ENCODE data around the gene SPOCK1.
"Not testable (repeated sequence)": the region's sequence is repeated elsewhere in the genome, so short reads cannot be mapped to it uniquely, and the experiment has no call there.

Gene SPOCK1

DNA sequence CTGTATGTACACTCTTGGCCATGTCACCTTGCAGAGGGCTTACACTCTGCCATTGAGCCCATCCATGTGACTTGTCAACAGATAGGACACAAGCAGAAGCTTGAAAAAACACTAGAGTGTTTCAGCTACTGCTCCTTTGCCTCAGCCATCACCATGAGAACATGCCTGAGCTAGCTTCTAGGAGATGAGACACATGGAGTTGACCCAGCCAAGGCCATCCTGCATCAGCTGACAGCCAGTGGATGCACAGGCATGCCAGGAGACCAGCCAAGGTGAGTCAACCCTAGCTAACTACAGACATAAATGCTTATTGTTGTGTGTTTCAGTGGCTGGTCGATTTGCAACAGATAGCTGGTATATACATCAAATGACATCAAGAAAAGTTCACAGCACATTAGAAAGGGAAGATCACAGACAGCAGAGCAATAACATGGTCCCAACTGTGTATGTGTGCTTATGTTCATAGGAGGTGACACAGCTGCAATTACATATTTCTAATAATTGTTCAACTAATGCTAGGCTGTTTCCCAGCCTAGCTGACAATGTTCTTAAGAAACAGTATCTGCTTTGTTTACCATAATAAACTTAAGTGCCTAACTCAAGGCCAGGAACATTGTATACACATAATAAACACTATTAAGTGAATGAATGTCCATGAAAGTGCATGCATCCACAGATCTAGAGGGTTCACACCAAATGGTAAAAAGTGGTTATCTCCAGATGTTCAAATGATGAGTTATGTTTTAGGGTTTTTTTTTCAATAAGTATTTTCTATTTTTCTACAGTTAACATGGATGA is 105.7 kb downstream of the SPOCK1 start:
- no peak for DNase-seq

GRCh38 chr5:137392261-137392660 is 106.9 kb downstream of the SPOCK1 start:
- DNase-seq, result no peak

DNA sequence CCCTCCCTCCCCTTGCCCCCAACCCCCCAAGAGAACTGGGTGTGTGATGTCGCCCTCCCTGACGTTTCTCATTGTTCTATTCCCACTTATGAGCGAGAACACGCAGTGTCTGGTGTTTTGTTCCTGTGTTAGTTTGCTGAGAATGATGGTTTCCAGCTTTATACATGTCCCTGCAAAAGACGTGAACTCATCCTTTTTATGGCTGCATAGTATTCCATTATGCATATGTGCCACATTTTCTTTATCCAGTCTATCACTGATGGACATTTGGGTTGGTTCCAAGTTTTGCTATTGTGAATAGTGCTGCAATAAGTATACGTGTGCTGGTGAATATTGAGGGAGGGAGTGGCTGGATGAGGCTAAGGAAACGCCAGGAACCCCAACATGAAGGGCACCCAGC is 108.1 kb downstream of the SPOCK1 start:
- not testable (repeated sequence) for DNase-seq

- no peak for DNase-seq
These were observed 110.1 kb downstream of the SPOCK1 start for GRCh38 chr5:137389042-137389441.

GRCh38 chr5:137385064-137385463 is 114.1 kb downstream of the SPOCK1 start:
- no peak for DNase-seq

GRCh38 chr5:137383909-137384308 is 115.2 kb downstream of the SPOCK1 start:
- DNase-seq, result no peak

DNA sequence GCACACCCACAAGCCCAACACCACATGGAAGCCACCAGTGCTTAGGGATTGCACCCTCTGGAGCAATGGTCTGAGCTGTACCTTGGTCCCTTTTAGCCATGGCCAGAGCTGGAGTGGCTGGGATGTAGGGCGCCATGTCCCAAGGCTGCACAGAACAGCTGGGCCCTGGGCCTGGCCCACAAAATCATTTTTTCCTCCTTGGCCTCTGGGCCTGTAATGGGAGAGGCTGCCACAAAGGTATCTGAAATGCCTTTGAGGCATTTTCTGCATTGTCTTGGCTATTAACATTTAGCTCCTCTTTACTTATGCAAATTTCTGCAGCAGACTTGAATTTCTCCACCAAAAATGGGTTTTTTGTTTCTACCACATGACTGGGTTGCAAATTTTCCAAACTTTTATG is 117.6 kb downstream of the SPOCK1 start:
- no peak for DNase-seq

DNA sequence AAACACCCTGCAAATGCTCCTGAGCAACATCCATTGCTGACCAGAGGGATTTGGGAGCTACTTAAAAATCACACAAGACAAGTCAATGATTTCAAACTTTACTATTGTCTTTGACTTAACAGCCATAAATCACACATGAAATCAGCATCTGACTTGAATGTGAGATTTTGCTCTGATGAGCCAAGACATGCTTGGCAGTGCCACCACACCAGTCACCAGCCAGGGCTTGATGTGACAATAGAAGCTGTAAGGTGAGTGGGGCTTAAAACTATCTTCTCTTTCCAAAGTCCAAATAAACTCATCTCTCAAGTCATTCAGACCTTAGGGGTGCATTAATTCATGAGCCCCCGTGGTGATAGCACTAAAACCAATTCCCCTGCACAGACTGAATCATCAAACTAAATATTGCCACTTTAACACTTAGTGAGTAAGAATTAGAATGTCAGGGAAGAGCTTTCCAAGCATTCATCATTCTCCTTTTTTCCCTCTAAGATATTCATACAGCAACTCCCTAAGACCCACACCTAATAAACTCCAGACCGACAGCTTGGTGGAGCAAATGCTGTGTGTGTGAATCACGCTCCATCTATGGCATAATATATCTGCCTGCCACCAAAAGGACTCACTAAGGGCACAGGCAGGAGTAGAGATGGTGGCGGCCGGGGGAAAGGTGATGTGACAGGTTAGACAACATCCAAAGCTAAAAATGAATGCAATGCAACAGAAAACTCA is 119.4 kb downstream of the SPOCK1 start:
- DNase-seq, result no peak

DNA sequence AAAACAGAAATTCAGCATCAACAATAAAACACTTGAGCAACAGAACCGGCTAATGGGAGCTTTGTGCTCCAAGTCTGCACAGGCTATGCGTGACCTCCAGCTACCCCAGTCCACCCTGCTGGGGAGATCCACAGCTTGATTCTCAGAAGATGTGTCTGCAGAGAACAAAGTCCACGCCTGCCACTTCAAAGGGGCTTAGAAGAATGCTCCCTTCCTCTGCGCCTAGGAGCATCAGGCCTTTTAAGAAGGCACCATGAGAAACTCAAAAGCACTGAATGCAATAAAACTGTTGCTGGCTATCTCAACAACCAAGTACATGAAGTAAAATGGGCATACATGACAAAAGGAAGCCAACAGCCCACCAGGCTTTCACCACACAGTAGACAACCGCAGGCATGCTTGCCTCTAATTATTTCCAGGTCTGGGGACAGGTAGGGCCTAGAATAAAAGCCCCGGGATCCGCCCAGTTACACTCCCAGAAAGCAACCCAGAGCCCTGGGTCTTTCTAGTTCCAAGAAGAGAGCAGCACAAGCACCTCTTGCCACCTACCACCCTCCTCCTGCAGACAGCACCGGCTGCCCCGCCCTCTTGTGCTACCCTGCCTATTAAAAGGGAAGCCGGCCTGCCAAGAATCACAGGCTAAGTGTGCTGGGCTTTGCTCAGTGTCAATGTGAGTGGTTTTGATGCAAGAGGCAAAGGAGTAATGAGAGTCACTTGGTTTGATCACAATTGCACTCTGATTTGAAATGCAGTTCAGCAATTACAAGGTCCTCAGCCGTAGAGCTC is 123.2 kb downstream of the SPOCK1 start:
- DNase-seq, result no peak

- no peak for DNase-seq
These were observed 124.9 kb downstream of the SPOCK1 start for GRCh38 chr5:137374110-137374714.

DNA sequence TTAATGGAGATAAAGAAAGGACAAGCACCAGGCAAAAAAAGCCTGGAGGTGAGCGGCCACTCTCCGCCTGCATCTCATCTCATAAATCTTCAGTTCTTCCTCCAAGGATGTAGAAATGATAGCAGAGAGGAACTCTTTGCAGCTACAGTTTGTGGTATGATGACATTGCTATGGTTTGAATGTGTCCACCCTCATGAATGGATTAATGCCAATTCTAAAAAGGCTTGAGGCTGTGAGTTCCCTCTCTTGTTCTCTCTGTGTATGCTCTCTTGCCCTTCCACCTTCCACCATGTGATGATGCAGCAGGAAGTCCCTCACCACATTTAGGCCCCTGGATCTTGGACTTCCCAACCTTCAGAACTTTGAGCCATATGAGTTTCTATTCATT is 126.4 kb downstream of the SPOCK1 start:
- no peak for DNase-seq

DNA sequence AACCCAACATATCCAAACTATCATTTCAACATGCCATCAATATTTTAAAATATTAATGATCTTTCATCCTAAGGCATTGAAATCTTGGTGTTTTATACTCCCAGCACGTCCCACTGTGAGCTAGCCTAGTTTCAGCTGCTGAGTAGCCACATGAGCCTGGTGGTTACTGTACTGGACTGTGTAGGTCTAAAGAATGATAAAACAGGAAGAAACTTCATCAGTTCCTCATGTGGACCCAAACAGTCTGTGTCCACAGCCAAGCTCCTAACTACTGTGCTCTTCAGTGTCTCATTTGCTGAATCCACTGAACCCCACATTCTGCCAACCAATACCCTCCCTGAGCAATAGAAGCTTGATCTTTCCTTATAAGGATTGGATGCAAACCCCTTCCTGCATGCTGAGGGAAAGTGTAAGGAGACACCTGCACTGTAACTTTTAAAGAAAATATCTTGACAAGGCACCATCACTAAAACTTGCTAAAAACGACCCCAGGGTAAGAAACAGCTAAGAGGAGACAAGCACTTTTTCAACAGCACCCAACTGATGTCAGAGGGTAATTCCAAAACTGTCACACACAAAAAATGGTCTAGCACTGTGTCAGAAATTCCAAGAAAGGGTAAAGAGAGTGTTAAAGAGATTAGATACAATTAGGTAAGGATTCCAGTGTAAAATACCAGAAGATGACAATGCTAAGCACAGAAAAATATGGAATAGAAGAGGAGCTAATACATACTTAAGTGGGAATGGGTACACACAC is 126.9 kb downstream of the SPOCK1 start:
- DNase-seq, result no peak

DNA sequence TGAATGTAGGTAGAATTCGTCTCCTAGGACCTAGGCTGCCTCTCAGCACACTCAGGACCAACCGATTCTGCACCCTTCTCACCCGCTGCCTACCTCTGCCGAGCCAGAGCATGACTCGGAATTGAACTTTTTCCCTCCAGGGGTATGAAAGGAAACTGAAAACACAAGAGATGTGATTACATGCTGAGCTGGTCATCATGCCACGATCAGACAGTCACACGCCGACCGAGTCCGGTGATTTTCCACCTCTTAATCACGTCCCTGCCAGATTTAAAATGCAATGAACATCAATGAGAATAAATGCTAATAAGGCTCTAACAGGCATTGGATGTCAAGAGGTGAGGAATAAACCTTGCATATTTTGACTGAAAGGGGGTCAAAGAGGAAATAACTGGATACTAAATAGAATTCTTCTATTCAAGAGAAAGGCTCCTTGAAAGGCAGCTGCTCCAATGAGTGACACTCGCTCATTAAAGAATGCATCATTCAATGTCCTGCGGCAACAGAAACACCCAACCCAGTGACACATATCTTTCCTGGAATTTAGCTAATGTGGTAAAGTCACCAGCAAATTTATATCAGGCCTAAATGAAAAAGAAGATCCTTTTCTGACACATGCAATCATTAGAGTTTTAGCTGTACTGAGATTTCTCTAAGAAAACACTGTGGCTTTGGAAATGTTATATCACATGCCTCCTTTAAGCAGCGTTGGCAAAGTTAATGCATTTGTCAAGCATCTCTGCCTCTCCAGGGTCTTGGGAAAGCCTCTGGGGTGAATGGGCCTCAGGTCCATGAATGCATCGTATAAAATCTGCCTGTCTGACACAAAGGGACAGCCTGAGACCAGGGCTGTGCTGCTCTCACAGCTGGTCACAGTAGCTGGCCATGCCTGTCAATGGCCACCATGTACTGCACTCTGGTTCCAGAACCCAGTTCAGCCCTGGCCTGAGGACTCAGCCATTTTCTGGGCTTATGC is 128.7 kb downstream of the SPOCK1 start:
- no peak for DNase-seq

- DNase-seq, result no peak
These were observed 130.5 kb downstream of the SPOCK1 start for GRCh38 chr5:137368651-137369050.

DNA sequence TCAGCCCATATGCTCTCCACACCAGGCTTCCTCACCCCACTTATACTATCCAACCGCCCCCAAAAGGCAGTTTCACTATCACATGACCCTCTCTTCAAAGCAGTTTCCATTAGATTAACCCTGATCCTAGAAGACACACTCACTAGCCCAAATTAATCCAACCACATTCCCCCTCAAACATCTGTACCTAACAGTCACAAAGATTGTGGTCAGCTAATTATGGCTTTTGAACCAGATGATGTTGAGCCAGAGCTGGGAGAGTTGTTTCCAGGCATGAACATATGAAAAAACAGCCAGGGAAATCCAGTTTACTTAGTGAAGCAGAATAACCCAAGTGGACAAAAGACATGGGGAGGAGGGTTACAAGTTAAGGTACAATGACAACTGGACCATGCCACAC is 131.2 kb downstream of the SPOCK1 start:
- no peak for DNase-seq

- DNase-seq, result no peak
These were observed 132.6 kb downstream of the SPOCK1 start for GRCh38 chr5:137366526-137366925.

DNA sequence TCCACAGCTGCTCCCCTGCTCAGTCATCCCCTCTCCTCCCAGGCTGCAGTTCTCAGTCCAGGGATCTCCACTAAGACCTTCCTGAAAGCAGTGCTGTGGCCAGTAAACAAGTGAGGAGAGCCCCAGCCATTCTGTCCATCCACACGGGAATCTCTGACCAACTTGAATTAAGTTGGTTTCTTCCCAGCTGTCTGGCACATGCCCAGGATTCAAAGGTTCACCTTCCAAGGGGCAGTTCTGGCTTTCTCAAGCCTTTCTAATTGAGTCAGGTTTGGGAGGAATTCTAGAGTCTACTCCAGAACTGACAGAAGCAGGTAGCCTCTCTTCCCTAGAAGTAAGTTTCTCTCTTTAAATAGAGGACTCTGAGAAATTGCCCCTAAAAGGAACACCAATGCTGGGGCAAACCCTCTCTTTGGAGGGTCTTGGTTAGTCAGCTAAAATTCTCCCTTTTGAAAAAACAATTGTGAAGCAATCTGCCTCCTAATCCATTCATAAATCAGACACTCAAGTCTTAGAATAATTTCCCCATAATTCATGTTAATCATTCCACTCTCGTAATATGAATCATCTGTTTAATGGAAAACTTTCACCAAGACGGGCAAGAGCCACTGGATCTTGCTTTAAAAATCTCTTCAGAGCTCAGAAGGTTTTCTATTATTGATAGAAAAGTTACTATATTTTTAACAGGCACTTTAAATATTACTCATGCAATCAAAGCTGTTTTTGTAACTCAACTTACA is 133.8 kb downstream of the SPOCK1 start:
- DNase-seq, result no peak

DNA sequence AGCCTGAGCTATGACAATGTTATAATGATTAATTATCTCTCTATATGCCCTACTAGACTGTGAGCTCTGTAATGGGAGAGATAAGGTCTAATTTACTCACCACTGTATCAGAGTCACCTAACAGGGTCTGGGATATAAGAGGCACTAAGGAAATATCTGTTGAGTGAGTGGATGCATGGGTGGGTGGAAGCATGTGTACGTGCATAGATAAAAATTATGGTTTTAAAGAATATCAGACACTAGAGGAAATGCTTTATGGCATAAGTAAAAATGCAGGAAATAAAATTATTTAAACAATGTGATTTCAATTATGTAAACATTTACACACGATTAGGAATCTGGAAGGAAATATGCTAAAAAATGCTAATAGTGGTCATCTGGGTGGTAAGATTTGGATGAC is 137.8 kb downstream of the SPOCK1 start:
- DNase-seq, result no peak

DNA sequence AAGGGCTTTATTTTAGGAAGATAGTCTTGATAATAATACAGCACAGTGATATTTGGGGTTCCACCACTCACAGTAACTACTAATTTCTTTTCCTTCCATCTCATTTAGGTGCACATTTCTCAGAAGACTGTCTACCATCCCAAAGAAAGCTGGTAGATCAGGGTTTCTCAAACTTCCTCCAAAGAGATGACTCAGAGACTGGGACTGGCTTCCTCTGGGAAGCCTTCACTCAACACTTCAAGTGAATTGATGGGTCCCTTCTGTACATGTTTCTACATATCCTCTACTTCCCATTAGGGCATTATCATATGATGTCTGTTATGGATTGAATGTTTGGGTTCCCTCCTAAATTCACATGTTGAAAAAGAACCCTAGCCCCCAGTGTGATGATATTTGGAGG is 138.5 kb downstream of the SPOCK1 start:
- no peak for DNase-seq

DNA sequence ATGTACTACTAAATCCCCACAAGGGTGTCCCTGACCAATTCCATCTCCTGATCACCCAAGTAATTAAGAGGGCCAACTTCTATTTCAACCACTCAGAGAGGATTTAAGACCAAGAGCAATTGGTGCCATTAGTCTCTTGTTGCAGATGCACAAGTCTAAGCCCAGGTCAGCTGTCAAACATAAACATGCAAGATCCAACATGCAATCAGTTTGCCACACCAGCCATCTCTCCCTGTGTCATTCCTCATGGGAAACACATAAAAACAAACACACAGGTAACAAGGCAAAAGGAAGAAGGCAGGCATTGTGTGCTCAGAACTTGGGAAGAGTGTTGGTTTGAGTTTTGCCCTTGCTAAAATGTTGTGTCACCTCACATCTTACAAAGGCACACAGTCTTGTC is 139.2 kb downstream of the SPOCK1 start:
- no peak for DNase-seq

DNA sequence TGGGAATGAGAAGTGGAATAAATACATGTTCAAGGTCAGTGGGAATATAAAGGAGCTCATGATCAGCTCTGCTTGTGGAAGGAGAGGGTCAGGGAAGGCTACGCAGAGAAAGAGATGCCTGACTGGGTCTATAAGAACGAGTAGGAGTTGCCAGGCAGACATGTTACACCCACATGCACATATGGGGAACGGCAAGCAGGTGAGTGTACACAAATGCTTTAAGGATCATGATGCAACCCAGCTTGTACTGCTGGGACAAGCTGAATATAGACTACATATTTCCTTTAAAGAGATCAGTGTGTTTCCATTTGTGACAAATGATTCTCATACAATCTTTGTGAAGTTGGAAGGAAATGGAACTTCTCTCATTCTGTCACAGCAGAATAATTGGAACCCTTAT is 141.7 kb downstream of the SPOCK1 start:
- DNase-seq, result no peak
